Measurements from ENCODE around the gene GPR85. TPM values are rescaled to one million over a fixed set of nuclear protein-coding genes. Genes with fewer than 3 reads are reported as not detected.

The GPR85 gene
- total RNA-seq, 1 experiment from 2014 or later, result not detected

- Histone ChIP-seq H3K27ac (ENCODE audit: low read length) (no peak overlapping the region), H3K9me3 (ENCODE audit: control insufficient read depth, insufficient read depth, low read depth, low read length) (no peaks in the 10 kb centered on the region), H3K4me1 (ENCODE audit: control insufficient read depth, insufficient read depth, low read length) (no peaks in the 10 kb centered on the region), H3K4me3 (ENCODE audit: low read depth in 2 of 2, low read length in 2 of 2) (no peak overlapping the region), H3K27me3 (ENCODE audit: control insufficient read depth, insufficient read depth, low read length) (no peaks in the 10 kb centered on the region), H3K36me3 (ENCODE audit: control insufficient read depth, insufficient read depth, low read length) (no peaks in the 10 kb centered on the region)
- ChIA-PET POLR2A (no interaction called here), CTCF (no interaction called here)
- ATAC-seq (no peak), DNase-seq (ENCODE audit: low read depth, low spot score) (no peak)
- intact Hi-C loops (cut with micrococcal nuclease; ENCODE audit: unreplicated experiment) (no loop called here), in situ Hi-C loops (cut with HindIII; ENCODE audit: low pct_unique_long_range_greater_than_20kb, low sequenced_read_pairs) (no loop called here)
- TF ChIP-seq POLR2AphosphoS5 (IDR thresholded peaks at IDR 0.05; ENCODE audit: low read depth, low read length), result no peak
- no peak for TF ChIP-seq REST (IDR thresholded peaks at IDR 0.05; ENCODE audit: insufficient read depth in 1 of 2, low read depth in 2 of 2, low read length in 1 of 2)
- no peak for TF ChIP-seq CTCF (IDR thresholded peaks at IDR 0.05)
- TF ChIP-seq SIN3A (IDR thresholded peaks at IDR 0.05; ENCODE audit: borderline replicate concordance, insufficient read depth, low read depth, low read length), result no peak
- TF ChIP-seq TCF7L2 (IDR thresholded peaks at IDR 0.05; ENCODE audit: low read depth, low read length), result no peak
- no TSS peak for BruUV-seq (replicated peaks)
Measured at GRCh38 chr7:113131367-113131766, 44.7 kb upstream of the GPR85 start.

GRCh38 chr7:113128031-113128430 is 41.4 kb upstream of the GPR85 start:
- Histone ChIP-seq H3K4me1 (ENCODE audit: control insufficient read depth, insufficient read depth, low read length) (no peaks in the 10 kb centered on the region), H3K36me3 (ENCODE audit: control insufficient read depth, insufficient read depth, low read length) (no peaks in the 10 kb centered on the region), H3K27me3 (ENCODE audit: control insufficient read depth, insufficient read depth, low read length) (no peaks in the 10 kb centered on the region), H3K4me3 (ENCODE audit: low read depth in 2 of 2, low read length in 2 of 2) (no peak overlapping the region), H3K27ac (ENCODE audit: low read length) (no peak overlapping the region), H3K9me3 (ENCODE audit: control insufficient read depth, insufficient read depth, low read depth, low read length) (no peaks in the 10 kb centered on the region)
- no TSS peak for BruUV-seq (replicated peaks)
- POLR2A ChIA-PET, result no interaction called here
- no peak for DNase-seq (ENCODE audit: low read depth, low spot score)
- ATAC-seq, result no peak
- intact Hi-C loops (cut with micrococcal nuclease; ENCODE audit: unreplicated experiment) (no loop called here), in situ Hi-C loops (cut with HindIII; ENCODE audit: low pct_unique_long_range_greater_than_20kb, low sequenced_read_pairs) (no loop called here)
- TF ChIP-seq TCF7L2 (IDR thresholded peaks at IDR 0.05; ENCODE audit: low read depth, low read length) (no peak), REST (IDR thresholded peaks at IDR 0.05; ENCODE audit: insufficient read depth in 1 of 2, low read depth in 2 of 2, low read length in 1 of 2) (no peak), POLR2AphosphoS5 (IDR thresholded peaks at IDR 0.05; ENCODE audit: low read depth, low read length) (no peak), SIN3A (IDR thresholded peaks at IDR 0.05; ENCODE audit: borderline replicate concordance, insufficient read depth, low read depth, low read length) (no peak), CTCF (IDR thresholded peaks at IDR 0.05) (no peak)
- CTCF ChIA-PET, result no interaction called here

Data from Panc1 (cell line).